Gastroesophageal sphincter (tissue), 3 donors: ENCODE data around the gene TIMM23.

Experiments
- CTCF ChIP-seq, 4 experiments: fragments of 200-600 bp in 2 of 4; fragments of 450-650 bp in 2 of 4; sonication (generic) in 1 of 4; IDR thresholded peaks; one replicate each; pipeline ENCODE4 v1.5.1; 2017 to 2019; ENCODE audit warnings: antibody characterized with exemption in 4 of 4, mild to moderate bottlenecking in 2 of 4, moderate library complexity in 2 of 4
- EP300 ChIP-seq: sonication (generic); formaldehyde crosslinking; IDR thresholded peaks from one replicate; pipeline ENCODE4 v1.6.1; 2017; ENCODE audit warnings: antibody characterized with exemption, mild to moderate bottlenecking
- POLR2A ChIP-seq, 2 donors: fragments of 450-650 bp; IDR thresholded peaks; one replicate each; pipeline ENCODE4 v1.6.1; 2017; ENCODE audit warnings: antibody characterized with exemption in 2 of 2, mild to moderate bottlenecking in 2 of 2, moderate library complexity in 1 of 2
- POLR2AphosphoS5 ChIP-seq: sonication (generic); formaldehyde crosslinking; IDR thresholded peaks from one replicate; pipeline ENCODE4 v1.6.1; 2017; ENCODE audit warnings: antibody characterized with exemption

DNA sequence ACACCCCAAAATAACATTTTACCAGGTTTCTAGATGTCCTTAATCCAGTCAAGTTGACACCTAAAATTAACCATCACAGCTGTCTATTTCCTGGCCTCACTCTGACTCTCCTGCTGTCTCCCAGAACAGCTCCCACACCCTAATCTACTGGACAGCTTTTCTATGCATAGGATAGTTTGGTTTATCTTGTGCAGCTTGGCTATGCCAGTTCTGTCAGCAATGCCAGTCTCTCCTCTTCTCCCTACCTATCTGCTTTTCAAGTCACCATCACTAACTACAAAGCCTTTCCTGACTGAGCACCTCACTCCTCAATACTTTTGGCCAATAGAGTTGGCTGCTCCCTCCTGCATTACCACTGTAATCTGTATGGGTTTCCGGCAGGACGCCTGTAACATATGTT lies 53.1 kb downstream of the TIMM23 start:
- TF ChIP-seq POLR2A (IDR thresholded peaks at IDR 0.05) (no peak), POLR2AphosphoS5 (no peak), CTCF (IDR thresholded peaks at IDR 0.05) (no peak), EP300 (no peak)
